ENCODE results near the gene GXYLT2.
A peak's percentile ranks its signal among the peaks of the same experiment; 100 is the strongest.

GXYLT2 gene

GRCh38 chr3:72985576-72985975, 97.7 kb downstream of the GXYLT2 start:
- Histone ChIP-seq H3K27ac (ENCODE audit: insufficient read depth, low read length, poor library complexity, severe bottlenecking) (no peak overlapping the region), H3K9me3 (ENCODE audit: control insufficient read depth, low read length) (no peaks in the 10 kb centered on the region), H3K4me1 (ENCODE audit: control insufficient read depth, insufficient read depth, low read length, poor library complexity, severe bottlenecking) (no peaks in the 10 kb centered on the region), H3K4me3 (ENCODE audit: insufficient read depth, low read depth, low read length, poor library complexity, severe bottlenecking) (no peak overlapping the region), H3K36me3 (ENCODE audit: control insufficient read depth, insufficient read depth, low read length) (no peaks in the 10 kb centered on the region), H3K27me3 (replicated peaks; ENCODE audit: control insufficient read depth, insufficient read depth, low read length, poor library complexity, severe bottlenecking) (no peaks in the 10 kb centered on the region)
- no peak for DNase-seq

- H3K9me3 ChIP-seq (ENCODE audit: control insufficient read depth, low read length), result no peaks in the 10 kb centered on the region
- DNase-seq, result no peak
- H3K27ac ChIP-seq (ENCODE audit: insufficient read depth, low read length, poor library complexity, severe bottlenecking), result no peak overlapping the region
- no peaks in the 10 kb centered on the region for H3K36me3 ChIP-seq (ENCODE audit: control insufficient read depth, insufficient read depth, low read length)
- no peak overlapping the region for H3K4me3 ChIP-seq (ENCODE audit: insufficient read depth, low read depth, low read length, poor library complexity, severe bottlenecking)
- H3K27me3 ChIP-seq (replicated peaks; ENCODE audit: control insufficient read depth, insufficient read depth, low read length, poor library complexity, severe bottlenecking), result no peaks in the 10 kb centered on the region
- no peaks in the 10 kb centered on the region for H3K4me1 ChIP-seq (ENCODE audit: control insufficient read depth, insufficient read depth, low read length, poor library complexity, severe bottlenecking)
These were observed 103.0 kb downstream of the GXYLT2 start for GRCh38 chr3:72990701-72991395.

GRCh38 chr3:72991522-72991921, 103.7 kb downstream of the GXYLT2 start:
- Histone ChIP-seq H3K27me3 (replicated peaks; ENCODE audit: control insufficient read depth, insufficient read depth, low read length, poor library complexity, severe bottlenecking) (no peaks in the 10 kb centered on the region), H3K27ac (ENCODE audit: insufficient read depth, low read length, poor library complexity, severe bottlenecking) (no peak overlapping the region), H3K9me3 (ENCODE audit: control insufficient read depth, low read length) (no peaks in the 10 kb centered on the region), H3K4me1 (ENCODE audit: control insufficient read depth, insufficient read depth, low read length, poor library complexity, severe bottlenecking) (peaks cover 3% of the 10 kb centered on the region), H3K4me3 (ENCODE audit: insufficient read depth, low read depth, low read length, poor library complexity, severe bottlenecking) (no peak overlapping the region), H3K36me3 (ENCODE audit: control insufficient read depth, insufficient read depth, low read length) (no peaks in the 10 kb centered on the region)
- no peak for DNase-seq

- no peak overlapping the region for H3K4me3 ChIP-seq (ENCODE audit: insufficient read depth, low read depth, low read length, poor library complexity, severe bottlenecking)
- peaks cover 13% of the 10 kb centered on the region for H3K4me1 ChIP-seq (ENCODE audit: control insufficient read depth, insufficient read depth, low read length, poor library complexity, severe bottlenecking)
- no peak overlapping the region for H3K27ac ChIP-seq (ENCODE audit: insufficient read depth, low read length, poor library complexity, severe bottlenecking)
- no peak for DNase-seq
- no peaks in the 10 kb centered on the region for H3K36me3 ChIP-seq (ENCODE audit: control insufficient read depth, insufficient read depth, low read length)
- no peaks in the 10 kb centered on the region for H3K9me3 ChIP-seq (ENCODE audit: control insufficient read depth, low read length)
- H3K27me3 ChIP-seq (replicated peaks; ENCODE audit: control insufficient read depth, insufficient read depth, low read length, poor library complexity, severe bottlenecking), result no peaks in the 10 kb centered on the region
These were observed 105.5 kb downstream of the GXYLT2 start for GRCh38 chr3:72993391-72993790.

GRCh38 chr3:72995337-72995736, 107.5 kb downstream of the GXYLT2 start:
- Histone ChIP-seq H3K27me3 (replicated peaks; ENCODE audit: control insufficient read depth, insufficient read depth, low read length, poor library complexity, severe bottlenecking) (no peaks in the 10 kb centered on the region), H3K36me3 (ENCODE audit: control insufficient read depth, insufficient read depth, low read length) (no peaks in the 10 kb centered on the region), H3K9me3 (ENCODE audit: control insufficient read depth, low read length) (no peaks in the 10 kb centered on the region), H3K4me3 (ENCODE audit: insufficient read depth, low read depth, low read length, poor library complexity, severe bottlenecking) (no peak overlapping the region), H3K4me1 (ENCODE audit: control insufficient read depth, insufficient read depth, low read length, poor library complexity, severe bottlenecking) (peaks cover 18% of the 10 kb centered on the region), H3K27ac (ENCODE audit: insufficient read depth, low read length, poor library complexity, severe bottlenecking) (no peak overlapping the region)
- no peak for DNase-seq

GRCh38 chr3:72996121-72996472, 108.3 kb downstream of the GXYLT2 start:
- peak overlapping the region; percentile 41 for H3K4me3 ChIP-seq (ENCODE audit: insufficient read depth, low read depth, low read length, poor library complexity, severe bottlenecking)
- DNase-seq, result no peak
- peaks cover 21% of the 10 kb centered on the region for H3K4me1 ChIP-seq (ENCODE audit: control insufficient read depth, insufficient read depth, low read length, poor library complexity, severe bottlenecking)
- H3K27ac ChIP-seq (ENCODE audit: insufficient read depth, low read length, poor library complexity, severe bottlenecking), result peak overlapping the region; percentile 93
- no peaks in the 10 kb centered on the region for H3K9me3 ChIP-seq (ENCODE audit: control insufficient read depth, low read length)
- no peaks in the 10 kb centered on the region for H3K27me3 ChIP-seq (replicated peaks; ENCODE audit: control insufficient read depth, insufficient read depth, low read length, poor library complexity, severe bottlenecking)
- no peaks in the 10 kb centered on the region for H3K36me3 ChIP-seq (ENCODE audit: control insufficient read depth, insufficient read depth, low read length)

- Histone ChIP-seq H3K9me3 (ENCODE audit: control insufficient read depth, low read length) (no peaks in the 10 kb centered on the region), H3K27me3 (replicated peaks; ENCODE audit: control insufficient read depth, insufficient read depth, low read length, poor library complexity, severe bottlenecking) (no peaks in the 10 kb centered on the region), H3K4me3 (ENCODE audit: insufficient read depth, low read depth, low read length, poor library complexity, severe bottlenecking) (peak within 1 kb of the TSS; percentile 96), H3K36me3 (ENCODE audit: control insufficient read depth, insufficient read depth, low read length) (peaks cover 4% of the 10 kb centered on the region), H3K27ac (ENCODE audit: insufficient read depth, low read length, poor library complexity, severe bottlenecking) (peak within 1 kb of the TSS; percentile 93), H3K4me1 (ENCODE audit: control insufficient read depth, insufficient read depth, low read length, poor library complexity, severe bottlenecking) (peaks cover 24% of the 10 kb centered on the region)
- peak; percentile 82 to 89 (median 87) for DNase-seq
These were observed 108.9 kb downstream of the GXYLT2 start, which contains the start of gene PPP4R2 for GRCh38 chr3:72996473-72997333. PPP4R2 (plus strand) TSS chr3:72996811; CDS start chr3:72997038, 227 bp downstream.

- H3K27ac ChIP-seq (ENCODE audit: insufficient read depth, low read length, poor library complexity, severe bottlenecking), result peak overlapping the region; percentile 93
- H3K4me1 ChIP-seq (ENCODE audit: control insufficient read depth, insufficient read depth, low read length, poor library complexity, severe bottlenecking), result peaks cover 24% of the 10 kb centered on the region
- DNase-seq, result peak in 2 of 3 donors; percentile 38 to 39
- peak overlapping the region; percentile 96 for H3K4me3 ChIP-seq (ENCODE audit: insufficient read depth, low read depth, low read length, poor library complexity, severe bottlenecking)
- no peaks in the 10 kb centered on the region for H3K27me3 ChIP-seq (replicated peaks; ENCODE audit: control insufficient read depth, insufficient read depth, low read length, poor library complexity, severe bottlenecking)
- peaks cover 10% of the 10 kb centered on the region for H3K36me3 ChIP-seq (ENCODE audit: control insufficient read depth, insufficient read depth, low read length)
- no peaks in the 10 kb centered on the region for H3K9me3 ChIP-seq (ENCODE audit: control insufficient read depth, low read length)
These were observed 109.6 kb downstream of the GXYLT2 start for GRCh38 chr3:72997421-72997961.

- H3K9me3 ChIP-seq (ENCODE audit: control insufficient read depth, low read length), result no peaks in the 10 kb centered on the region
- DNase-seq, result no peak
- peaks cover 24% of the 10 kb centered on the region for H3K4me1 ChIP-seq (ENCODE audit: control insufficient read depth, insufficient read depth, low read length, poor library complexity, severe bottlenecking)
- H3K4me3 ChIP-seq (ENCODE audit: insufficient read depth, low read depth, low read length, poor library complexity, severe bottlenecking), result peak overlapping the region; percentile 96
- no peaks in the 10 kb centered on the region for H3K27me3 ChIP-seq (replicated peaks; ENCODE audit: control insufficient read depth, insufficient read depth, low read length, poor library complexity, severe bottlenecking)
- H3K36me3 ChIP-seq (ENCODE audit: control insufficient read depth, insufficient read depth, low read length), result peaks cover 10% of the 10 kb centered on the region
- H3K27ac ChIP-seq (ENCODE audit: insufficient read depth, low read length, poor library complexity, severe bottlenecking), result no peak overlapping the region
These were observed 110.6 kb downstream of the GXYLT2 start for GRCh38 chr3:72998466-72998865.

- H3K4me1 ChIP-seq (ENCODE audit: control insufficient read depth, insufficient read depth, low read length, poor library complexity, severe bottlenecking), result peaks cover 24% of the 10 kb centered on the region
- H3K27ac ChIP-seq (ENCODE audit: insufficient read depth, low read length, poor library complexity, severe bottlenecking), result no peak overlapping the region
- no peaks in the 10 kb centered on the region for H3K27me3 ChIP-seq (replicated peaks; ENCODE audit: control insufficient read depth, insufficient read depth, low read length, poor library complexity, severe bottlenecking)
- peak in 1 of 3 donors; percentile 15 for DNase-seq
- peaks cover 10% of the 10 kb centered on the region for H3K36me3 ChIP-seq (ENCODE audit: control insufficient read depth, insufficient read depth, low read length)
- no peaks in the 10 kb centered on the region for H3K9me3 ChIP-seq (ENCODE audit: control insufficient read depth, low read length)
- no peak overlapping the region for H3K4me3 ChIP-seq (ENCODE audit: insufficient read depth, low read depth, low read length, poor library complexity, severe bottlenecking)
These were observed 112.1 kb downstream of the GXYLT2 start for GRCh38 chr3:72999951-73000350.
